LNCaP clone FGC (cell line): ENCODE results near the gene ITPK1.

Experiments
- DNase-seq: peaks from one replicate; pipeline ENCODE4 v3.0.0-alpha.2; 2011; ENCODE audit warnings: low read depth
- H3K4me3 ChIP-seq: 2 replicates; pipeline ENCODE4 v1.5.1; 2011; ENCODE audit warnings: mild to moderate bottlenecking, low read depth, low read length, control low read depth
- CTCF ChIP-seq: IDR thresholded peaks from 2 replicates; pipeline ENCODE4 v1.5.1; 2012; ENCODE audit warnings: mild to moderate bottlenecking; ENCODE audit not compliant: control insufficient read depth, insufficient read depth; ENCODE audit errors: extremely low read depth

Gene ITPK1

GRCh38 chr14:93073910-93074769 is 41.6 kb downstream of the ITPK1 start:
- DNase-seq: no peak
- no peak overlapping the region for H3K4me3 ChIP-seq
- TF ChIP-seq CTCF: no peak

GRCh38 chr14:93073358-93073707 is 42.4 kb downstream of the ITPK1 start:
- TF ChIP-seq CTCF: no peak
- H3K4me3 ChIP-seq: no peak overlapping the region
- DNase-seq: no peak

GRCh38 chr14:93072659-93073357 is 42.9 kb downstream of the ITPK1 start:
- no peak for TF ChIP-seq CTCF
- H3K4me3 ChIP-seq: no peak overlapping the region
- DNase-seq: no peak

- H3K4me3 ChIP-seq: no peak overlapping the region
- DNase-seq: no peak
- no peak for TF ChIP-seq CTCF
These were observed 47.0 kb downstream of the ITPK1 start for GRCh38 chr14:93068711-93069110.

- H3K4me3 ChIP-seq: no peak overlapping the region
- TF ChIP-seq CTCF: no peak
- DNase-seq: no peak
These were observed 48.6 kb downstream of the ITPK1 start for GRCh38 chr14:93067088-93067487.

GRCh38 chr14:93065272-93065730 is 50.4 kb downstream of the ITPK1 start:
- no peak for TF ChIP-seq CTCF
- DNase-seq: peak; percentile 45
- H3K4me3 ChIP-seq: no peak overlapping the region; the same call in 1 of the 2 replicates
